Neural cell (in vitro differentiated cells): ENCODE results near the gene OTUB1.

ENCODE experiments used
- EP300 ChIP-seq: fragments of 450-650 bp; conservative IDR thresholded peaks from 2 replicates; pipeline ENCODE4 v1.6.1; 2014; ENCODE audit warnings: antibody characterized with exemption, mild to moderate bottlenecking, moderate library complexity; ENCODE audit not compliant: poor library complexity, severe bottlenecking
- EZH2 ChIP-seq: fragments of 200-600, 300-800 bp; shearing (Covaris generic), sonication (generic); IDR thresholded peaks from 2 replicates; pipeline ENCODE4 v1.6.1; 2014; ENCODE audit warnings: antibody characterized with exemption, low read length, borderline replicate concordance, mild to moderate bottlenecking; ENCODE audit not compliant: insufficient read depth, poor library complexity, severe bottlenecking
- MXI1 ChIP-seq: fragments of 450-650 bp; conservative IDR thresholded peaks from 2 replicates; pipeline ENCODE4 v1.6.1; 2014; ENCODE audit warnings: antibody characterized with exemption, mild to moderate bottlenecking; ENCODE audit not compliant: poor library complexity, severe bottlenecking
- POLR2AphosphoS5 ChIP-seq: IDR thresholded peaks from 2 replicates; pipeline ENCODE4 v1.6.1; 2012
- SMC3 ChIP-seq: fragments of 450-650 bp; conservative IDR thresholded peaks from 2 replicates; pipeline ENCODE4 v1.6.1; 2014; ENCODE audit warnings: antibody characterized with exemption, mild to moderate bottlenecking, moderate library complexity; ENCODE audit not compliant: poor library complexity
- TAF1 ChIP-seq: IDR thresholded peaks from 2 replicates; pipeline ENCODE4 v1.6.1; 2012; ENCODE audit warnings: low read depth
- TF ChIP-seq, protein P1 (sequence below): fragments of 450-650 bp; IDR thresholded peaks from 2 replicates; pipeline ENCODE4 v1.5.1; 2014; ENCODE audit warnings: antibody characterized with exemption, mild to moderate bottlenecking, moderate library complexity; ENCODE audit not compliant: poor library complexity, severe bottlenecking
- TF ChIP-seq, protein P2 (sequence below): IDR thresholded peaks from 2 replicates; pipeline ENCODE4 v1.6.1; 2012; ENCODE audit warnings: borderline replicate concordance

- TF ChIP-seq POLR2AphosphoS5 (no peak), TAF1 (no peak), MXI1 (peak; percentile 24), EZH2 (no peak), EP300 (no peak), SMC3 (peak; percentile 93)
- TF ChIP-seq, protein P1, sequence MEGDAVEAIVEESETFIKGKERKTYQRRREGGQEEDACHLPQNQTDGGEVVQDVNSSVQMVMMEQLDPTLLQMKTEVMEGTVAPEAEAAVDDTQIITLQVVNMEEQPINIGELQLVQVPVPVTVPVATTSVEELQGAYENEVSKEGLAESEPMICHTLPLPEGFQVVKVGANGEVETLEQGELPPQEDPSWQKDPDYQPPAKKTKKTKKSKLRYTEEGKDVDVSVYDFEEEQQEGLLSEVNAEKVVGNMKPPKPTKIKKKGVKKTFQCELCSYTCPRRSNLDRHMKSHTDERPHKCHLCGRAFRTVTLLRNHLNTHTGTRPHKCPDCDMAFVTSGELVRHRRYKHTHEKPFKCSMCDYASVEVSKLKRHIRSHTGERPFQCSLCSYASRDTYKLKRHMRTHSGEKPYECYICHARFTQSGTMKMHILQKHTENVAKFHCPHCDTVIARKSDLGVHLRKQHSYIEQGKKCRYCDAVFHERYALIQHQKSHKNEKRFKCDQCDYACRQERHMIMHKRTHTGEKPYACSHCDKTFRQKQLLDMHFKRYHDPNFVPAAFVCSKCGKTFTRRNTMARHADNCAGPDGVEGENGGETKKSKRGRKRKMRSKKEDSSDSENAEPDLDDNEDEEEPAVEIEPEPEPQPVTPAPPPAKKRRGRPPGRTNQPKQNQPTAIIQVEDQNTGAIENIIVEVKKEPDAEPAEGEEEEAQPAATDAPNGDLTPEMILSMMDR: peak; percentile 86
- TF ChIP-seq, protein P2, sequence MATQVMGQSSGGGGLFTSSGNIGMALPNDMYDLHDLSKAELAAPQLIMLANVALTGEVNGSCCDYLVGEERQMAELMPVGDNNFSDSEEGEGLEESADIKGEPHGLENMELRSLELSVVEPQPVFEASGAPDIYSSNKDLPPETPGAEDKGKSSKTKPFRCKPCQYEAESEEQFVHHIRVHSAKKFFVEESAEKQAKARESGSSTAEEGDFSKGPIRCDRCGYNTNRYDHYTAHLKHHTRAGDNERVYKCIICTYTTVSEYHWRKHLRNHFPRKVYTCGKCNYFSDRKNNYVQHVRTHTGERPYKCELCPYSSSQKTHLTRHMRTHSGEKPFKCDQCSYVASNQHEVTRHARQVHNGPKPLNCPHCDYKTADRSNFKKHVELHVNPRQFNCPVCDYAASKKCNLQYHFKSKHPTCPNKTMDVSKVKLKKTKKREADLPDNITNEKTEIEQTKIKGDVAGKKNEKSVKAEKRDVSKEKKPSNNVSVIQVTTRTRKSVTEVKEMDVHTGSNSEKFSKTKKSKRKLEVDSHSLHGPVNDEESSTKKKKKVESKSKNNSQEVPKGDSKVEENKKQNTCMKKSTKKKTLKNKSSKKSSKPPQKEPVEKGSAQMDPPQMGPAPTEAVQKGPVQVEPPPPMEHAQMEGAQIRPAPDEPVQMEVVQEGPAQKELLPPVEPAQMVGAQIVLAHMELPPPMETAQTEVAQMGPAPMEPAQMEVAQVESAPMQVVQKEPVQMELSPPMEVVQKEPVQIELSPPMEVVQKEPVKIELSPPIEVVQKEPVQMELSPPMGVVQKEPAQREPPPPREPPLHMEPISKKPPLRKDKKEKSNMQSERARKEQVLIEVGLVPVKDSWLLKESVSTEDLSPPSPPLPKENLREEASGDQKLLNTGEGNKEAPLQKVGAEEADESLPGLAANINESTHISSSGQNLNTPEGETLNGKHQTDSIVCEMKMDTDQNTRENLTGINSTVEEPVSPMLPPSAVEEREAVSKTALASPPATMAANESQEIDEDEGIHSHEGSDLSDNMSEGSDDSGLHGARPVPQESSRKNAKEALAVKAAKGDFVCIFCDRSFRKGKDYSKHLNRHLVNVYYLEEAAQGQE: no peak
These were observed 40.6 kb upstream of the OTUB1 start for GRCh38 chr11:63945477-63946163.
